Activated CD8-positive, alpha-beta T cell treated with anti-CD3 and anti-CD28 coated beads for 36 hours (primary cell): ENCODE data around the gene BCL2L15. TPM values are rescaled to one million over a fixed set of nuclear protein-coding genes. Genes with fewer than 3 reads are reported as not detected.

Source experiments
- ATAC-seq: fragments of 200-7000 bp; cut with Tn5 transposase; one replicate; pipeline ENCODE4 v1.10.0; 2021; ENCODE audit warnings: mild to moderate bottlenecking, moderate library complexity
- CTCF ChIA-PET: fragments of 350-600 bp; sonication (Branson Sonifier 250); formaldehyde crosslinking; loops from one replicate; lab custom pipeline; 2021; ENCODE audit warnings: antibody characterized with exemption; lab: Charles Lee
- POLR2A ChIA-PET: fragments of 350-600 bp; sonication (Branson Sonifier 250); formaldehyde crosslinking; loops from one replicate; lab custom pipeline; 2021; ENCODE audit warnings: antibody characterized with exemption; lab: Charles Lee
- DNase-seq: peaks from one replicate; pipeline ENCODE4 v3.0.0-alpha.2; 2020
- H3K27ac Mint-ChIP-seq: one replicate; pipeline ENCODE4 v1.8.0; 2021; ENCODE audit warnings: mild to moderate bottlenecking, mixed read lengths
- H3K27me3 Mint-ChIP-seq: one replicate; pipeline ENCODE4 v1.8.0; 2021; ENCODE audit warnings: mixed read lengths
- H3K36me3 Mint-ChIP-seq: one replicate; pipeline ENCODE4 v1.8.0; 2021; ENCODE audit warnings: low read depth, mixed read lengths
- H3K4me1 Mint-ChIP-seq: one replicate; pipeline ENCODE4 v1.8.0; 2021; ENCODE audit warnings: low read depth, mixed read lengths
- H3K4me3 Mint-ChIP-seq: one replicate; pipeline ENCODE4 v1.8.0; 2021; ENCODE audit warnings: mild to moderate bottlenecking, moderate library complexity, mixed read lengths
- H3K9me3 Mint-ChIP-seq: one replicate; pipeline ENCODE4 v1.8.0; 2021; ENCODE audit warnings: mixed read lengths
- intact Hi-C: fragments of 100-400 bp; cut with micrococcal nuclease; formaldehyde crosslinking; loops from one replicate; pipeline ENCODE4 v1.10.0; 2022
- total RNA-seq, 2 experiments: library from RNA; stranded (reverse); gene quantifications; one replicate each; pipeline ENCODE4 v1.2.3, GENCODE V29; 2021
- TF ChIP-seq, protein P1 (sequence below): fragments of 200-600 bp; IDR thresholded peaks from one replicate; pipeline ENCODE4 v1.8.0; 2022; ENCODE audit warnings: antibody characterized with exemption, mild to moderate bottlenecking

BCL2L15 gene
- total RNA-seq, 2 experiments from 2014 or later, result 0.40 to 0.61 TPM

GRCh38 chr1:113899111-113899510 lies 11.7 kb upstream of the BCL2L15 start:
- Mint-ChIP-seq H3K9me3 (no peaks in the 10 kb centered on the region), H3K4me3 (no peak overlapping the region), H3K36me3 (peaks cover 79% of the 10 kb centered on the region), H3K27ac (no peak overlapping the region), H3K27me3 (no peaks in the 10 kb centered on the region), H3K4me1 (peaks cover 51% of the 10 kb centered on the region)
- ATAC-seq (no peak), DNase-seq (no peak)
- TF ChIP-seq, protein P1, sequence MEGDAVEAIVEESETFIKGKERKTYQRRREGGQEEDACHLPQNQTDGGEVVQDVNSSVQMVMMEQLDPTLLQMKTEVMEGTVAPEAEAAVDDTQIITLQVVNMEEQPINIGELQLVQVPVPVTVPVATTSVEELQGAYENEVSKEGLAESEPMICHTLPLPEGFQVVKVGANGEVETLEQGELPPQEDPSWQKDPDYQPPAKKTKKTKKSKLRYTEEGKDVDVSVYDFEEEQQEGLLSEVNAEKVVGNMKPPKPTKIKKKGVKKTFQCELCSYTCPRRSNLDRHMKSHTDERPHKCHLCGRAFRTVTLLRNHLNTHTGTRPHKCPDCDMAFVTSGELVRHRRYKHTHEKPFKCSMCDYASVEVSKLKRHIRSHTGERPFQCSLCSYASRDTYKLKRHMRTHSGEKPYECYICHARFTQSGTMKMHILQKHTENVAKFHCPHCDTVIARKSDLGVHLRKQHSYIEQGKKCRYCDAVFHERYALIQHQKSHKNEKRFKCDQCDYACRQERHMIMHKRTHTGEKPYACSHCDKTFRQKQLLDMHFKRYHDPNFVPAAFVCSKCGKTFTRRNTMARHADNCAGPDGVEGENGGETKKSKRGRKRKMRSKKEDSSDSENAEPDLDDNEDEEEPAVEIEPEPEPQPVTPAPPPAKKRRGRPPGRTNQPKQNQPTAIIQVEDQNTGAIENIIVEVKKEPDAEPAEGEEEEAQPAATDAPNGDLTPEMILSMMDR, result no peak
- CTCF ChIA-PET, result interaction anchor here (0.5 to 1.5 kb wide), 3 partner anchors 9 to 369 kb away, joined by 3 to 4 read pairs (median 4); partner anchors contain the start of gene BCL2L15
- intact Hi-C loops, result no loop called here
- POLR2A ChIA-PET, result interaction anchor here (0.6 to 1.4 kb wide), 3 partner anchors 10 to 29 kb away, joined by 3 read pairs; partner anchors contain the start of gene BCL2L15

DNA sequence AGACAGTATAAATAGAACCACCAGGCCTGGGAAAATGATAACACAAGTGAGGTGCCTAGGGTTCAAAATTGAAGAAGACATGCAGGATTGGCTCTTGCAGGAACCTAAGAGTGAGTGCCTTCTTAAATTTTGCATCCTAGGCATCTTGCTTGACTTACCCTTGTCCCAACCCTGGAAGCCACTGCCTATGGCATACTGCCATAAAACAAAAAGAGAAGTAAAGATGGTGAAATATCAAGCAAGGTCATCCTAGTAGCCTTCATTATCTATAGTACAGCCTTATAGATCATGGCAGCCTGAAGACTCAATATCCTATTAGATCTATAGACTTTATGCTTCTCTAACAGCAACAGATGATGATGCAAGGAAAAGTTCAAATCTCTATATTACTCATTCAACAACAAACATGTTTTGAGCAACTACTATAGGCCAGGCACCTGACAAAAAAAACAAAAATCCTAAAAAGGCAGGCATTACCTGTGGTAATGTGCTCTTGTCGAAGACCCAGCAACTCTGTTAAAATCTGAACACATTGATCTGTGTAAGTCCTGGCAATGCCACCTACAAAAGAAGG lies 10.9 kb upstream of the BCL2L15 start:
- TF ChIP-seq, protein P1, result no peak
- ChIA-PET POLR2A (interaction anchor here (0.9 kb wide), 1 partner anchor 10 kb away, joined by 3 read pairs; the partner anchor contains the start of gene BCL2L15), CTCF (interaction anchor here (1.5 to 1.6 kb wide), 2 partner anchors 9 to 18 kb away, joined by 4 read pairs; no protein-coding TSS in a partner anchor)
- DNase-seq (no peak), ATAC-seq (peak; percentile 42)
- H3K9me3 Mint-ChIP-seq, result no peaks in the 10 kb centered on the region
- no peaks in the 10 kb centered on the region for H3K27me3 Mint-ChIP-seq
- H3K27ac Mint-ChIP-seq, result peak overlapping the region; percentile 68
- intact Hi-C loops, result no loop called here
- peaks cover 48% of the 10 kb centered on the region for H3K4me1 Mint-ChIP-seq
- no peak overlapping the region for H3K4me3 Mint-ChIP-seq
- peaks cover 73% of the 10 kb centered on the region for H3K36me3 Mint-ChIP-seq

- H3K4me3 Mint-ChIP-seq, result no peak overlapping the region
- H3K4me1 Mint-ChIP-seq, result peaks cover 24% of the 10 kb centered on the region
- ChIA-PET CTCF (interaction anchor here (1.0 to 1.4 kb wide), 4 partner anchors 7 to 61 kb away, joined by 3 to 4 read pairs (median 4); partner anchors contain the start of gene AP4B1), POLR2A (interaction anchor here (1.3 kb wide), 2 partner anchors 8 to 33 kb away, joined by 4 to 6 read pairs; partner anchors contain the start of gene AP4B1)
- H3K27me3 Mint-ChIP-seq, result no peaks in the 10 kb centered on the region
- DNase-seq, result no peak
- TF ChIP-seq, protein P1, result no peak
- H3K9me3 Mint-ChIP-seq, result no peaks in the 10 kb centered on the region
- peaks cover 50% of the 10 kb centered on the region for H3K36me3 Mint-ChIP-seq
- intact Hi-C loops, result no loop called here
- ATAC-seq, result no peak
- no peak overlapping the region for H3K27ac Mint-ChIP-seq
Observed at GRCh38 chr1:113895961-113896360, 8.6 kb upstream of the BCL2L15 start.

- Mint-ChIP-seq H3K9me3 (no peaks in the 10 kb centered on the region), H3K4me1 (peaks cover 23% of the 10 kb centered on the region), H3K27me3 (no peaks in the 10 kb centered on the region), H3K27ac (no peak overlapping the region), H3K36me3 (peaks cover 46% of the 10 kb centered on the region), H3K4me3 (no peak overlapping the region)
- POLR2A ChIA-PET, result interaction anchor here (0.7 to 1.3 kb wide), 2 partner anchors 9 to 15 kb away, joined by 5 to 6 read pairs; partner anchors contain the start of gene AP4B1
- DNase-seq (no peak), ATAC-seq (no peak)
- intact Hi-C loops, result no loop called here
- CTCF ChIA-PET, result interaction anchor here (1.2 to 1.4 kb wide), 2 partner anchors 9 to 60 kb away, joined by 4 read pairs; partner anchors contain the start of gene AP4B1
- TF ChIP-seq, protein P1, result no peak
Observed at GRCh38 chr1:113895098-113895497, 7.7 kb upstream of the BCL2L15 start.

DNA sequence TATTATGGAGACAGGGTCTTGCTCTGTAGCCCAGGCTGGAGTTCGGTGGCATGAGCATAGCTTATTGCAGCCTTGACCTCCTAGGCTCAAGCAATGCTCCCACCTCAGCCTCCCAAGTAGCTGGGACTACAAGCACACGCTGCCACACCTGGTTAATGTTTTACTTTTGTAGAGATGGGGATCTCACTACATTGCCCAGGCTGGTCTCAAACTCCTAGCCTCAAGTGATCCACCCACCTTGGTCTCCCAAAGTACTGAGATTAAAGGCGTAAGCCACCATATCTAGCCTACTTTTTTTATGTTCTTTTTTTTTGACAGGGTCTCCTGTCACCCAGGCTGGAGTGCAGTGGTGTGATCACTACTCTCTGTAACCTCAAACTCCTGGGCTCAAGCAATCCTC lies 5.9 kb upstream of the BCL2L15 start:
- TF ChIP-seq, protein P1, result no peak
- Mint-ChIP-seq H3K27me3 (no peaks in the 10 kb centered on the region), H3K4me1 (peaks cover 10% of the 10 kb centered on the region), H3K4me3 (no peak overlapping the region), H3K36me3 (peaks cover 37% of the 10 kb centered on the region), H3K27ac (no peak overlapping the region), H3K9me3 (no peaks in the 10 kb centered on the region)
- ChIA-PET CTCF (interaction anchor here (1.1 to 1.4 kb wide), 2 partner anchors 9 to 11 kb away, joined by 3 to 4 read pairs; no protein-coding TSS in a partner anchor), POLR2A (interaction anchor here (1.1 to 1.4 kb wide), 2 partner anchors 11 to 32 kb away, joined by 3 to 5 read pairs; no protein-coding TSS in a partner anchor)
- ATAC-seq, result no peak
- no peak for DNase-seq
- intact Hi-C loops, result no loop called here
